IMR-90 (cell line): ENCODE data around the gene ZNF555. TPM values are rescaled to one million over a fixed set of nuclear protein-coding genes. Genes with fewer than 3 reads are reported as not detected.

Source experiments
- ATAC-seq: fragments of 200-7000 bp; cut with Tn5 transposase; 2 replicates; pipeline ENCODE4 v1.9.1; 2020; ENCODE audit warnings: low read depth, mild to moderate bottlenecking, moderate library complexity
- BruUV-seq: library from RNA; stranded (reverse); fragments of 400-500 nt; replicated peaks from 2 replicates; lab custom pipeline; 2021; lab: Mats Ljungman, UMichigan
- CTCF ChIA-PET: fragments of 300-600 bp; formaldehyde crosslinking; extraction: SDS; loops from one replicate; lab custom pipeline; 2021; ENCODE audit warnings: antibody characterized with exemption; lab: Yijun Ruan, JAX
- POLR2A ChIA-PET: fragments of 300-600 bp; sonication (Branson Sonifier 250); formaldehyde crosslinking; loops from one replicate; lab custom pipeline; 2022; ENCODE audit warnings: antibody characterized with exemption; ENCODE audit not compliant: unreplicated experiment; lab: Charles Lee
- DNase-seq: peaks from one replicate; pipeline ENCODE4 v3.0.0; 2013
- H2AFZ ChIP-seq: replicated peaks from 2 replicates; pipeline ENCODE3; 2013; ENCODE audit warnings: low read length, mild to moderate bottlenecking; ENCODE audit not compliant: poor library complexity
- H2AK5ac ChIP-seq: 2 replicates; pipeline ENCODE4 v1.6.1; 2013; ENCODE audit warnings: low read depth, low read length, inconsistent platforms
- H2AK9ac ChIP-seq: replicated peaks from 2 replicates; pipeline ENCODE3; 2013; ENCODE audit warnings: mild to moderate bottlenecking, low read depth, low read length, moderate library complexity; ENCODE audit not compliant: poor library complexity
- H2BK120ac ChIP-seq: 2 replicates; pipeline ENCODE4 v1.6.1; 2013; ENCODE audit warnings: low read depth, low read length, inconsistent platforms
- H2BK15ac ChIP-seq: 3 replicates; pipeline ENCODE4 v1.6.1; 2013; ENCODE audit warnings: low read depth, low read length, inconsistent platforms
- H2BK20ac ChIP-seq: 2 replicates; pipeline ENCODE4 v1.6.1; 2013; ENCODE audit warnings: low read depth, mild to moderate bottlenecking, inconsistent platforms, low read length, moderate library complexity
- H2BK5ac ChIP-seq: 2 replicates; pipeline ENCODE4 v1.6.1; 2013; ENCODE audit warnings: mild to moderate bottlenecking, low read depth, low read length, inconsistent platforms; ENCODE audit not compliant: poor library complexity, severe bottlenecking
- H3K14ac ChIP-seq: replicated peaks from 2 replicates; pipeline ENCODE4 v1.6.1; 2013; ENCODE audit warnings: low read depth, low read length, inconsistent platforms
- H3K18ac ChIP-seq: 2 replicates; pipeline ENCODE4 v1.6.1; 2013; ENCODE audit warnings: low read depth, low read length, control low read depth
- H3K23ac ChIP-seq: 2 replicates; pipeline ENCODE4 v1.6.1; 2013; ENCODE audit warnings: low read depth, low read length, inconsistent platforms
- H3K27ac ChIP-seq: 2 replicates; pipeline ENCODE4 v1.5.1; 2013; ENCODE audit warnings: mild to moderate bottlenecking, control low read depth, low read length; ENCODE audit not compliant: insufficient read depth
- H3K27me3 ChIP-seq: 2 replicates; pipeline ENCODE4 v1.6.1; 2013; ENCODE audit warnings: low read length; ENCODE audit not compliant: control insufficient read depth, insufficient read depth
- H3K36me3 ChIP-seq: 2 replicates; pipeline ENCODE4 v1.6.1; 2013; ENCODE audit warnings: low read length, mixed read lengths; ENCODE audit not compliant: control insufficient read depth, insufficient read depth
- H3K4ac ChIP-seq: 2 replicates; pipeline ENCODE4 v1.6.1; 2013; ENCODE audit warnings: low read depth, low read length, inconsistent platforms
- H3K4me1 ChIP-seq: 2 replicates; pipeline ENCODE4 v1.6.1; 2013; ENCODE audit warnings: low read length, mixed read lengths; ENCODE audit not compliant: control insufficient read depth, insufficient read depth
- H3K4me2 ChIP-seq: 2 replicates; pipeline ENCODE4 v1.6.1; 2013; ENCODE audit warnings: low read depth, mild to moderate bottlenecking, control low read depth, low read length, moderate library complexity
- H3K4me3 ChIP-seq: 2 replicates; pipeline ENCODE4 v1.5.1; 2013; ENCODE audit warnings: low read depth, mild to moderate bottlenecking, control low read depth, low read length, moderate library complexity; ENCODE audit not compliant: insufficient read depth
- H3K56ac ChIP-seq: 2 replicates; pipeline ENCODE4 v1.6.1; 2013; ENCODE audit warnings: low read length, inconsistent platforms; ENCODE audit not compliant: insufficient read depth; ENCODE audit errors: extremely low read depth
- H3K79me1 ChIP-seq, 2 experiments: 2 replicates each; pipeline ENCODE4 v1.6.1; 2013; ENCODE audit warnings: low read length in 2 of 2, inconsistent platforms in 1 of 2, low read depth in 1 of 2
- H3K9ac ChIP-seq: 2 replicates; pipeline ENCODE4 v1.6.1; 2013; ENCODE audit warnings: low read depth, low read length, control low read depth
- H3K9me1 ChIP-seq: 2 replicates; pipeline ENCODE4 v1.6.1; 2013; ENCODE audit warnings: low read length, inconsistent platforms; ENCODE audit not compliant: insufficient read depth
- H3K9me3 ChIP-seq: 2 replicates; pipeline ENCODE4 v1.6.1; 2013; ENCODE audit warnings: low read length; ENCODE audit not compliant: control insufficient read depth, insufficient read depth
- H4K20me1 ChIP-seq: 2 replicates; pipeline ENCODE4 v1.6.1; 2013; ENCODE audit warnings: low read length, inconsistent platforms; ENCODE audit not compliant: insufficient read depth
- H4K5ac ChIP-seq: 2 replicates; pipeline ENCODE4 v1.6.1; 2013; ENCODE audit warnings: mild to moderate bottlenecking, low read depth, low read length, control low read depth
- H4K8ac ChIP-seq, 2 experiments: 2 replicates each; pipeline ENCODE4 v1.6.1; 2013; ENCODE audit warnings: low read depth in 2 of 2, low read length in 2 of 2, control low read depth in 1 of 2, inconsistent platforms in 1 of 2
- H4K91ac ChIP-seq: 2 replicates; pipeline ENCODE4 v1.6.1; 2013; ENCODE audit warnings: low read depth, low read length, inconsistent platforms; ENCODE audit not compliant: insufficient read depth
- BHLHE40 ChIP-seq: fragments of 150-350 bp; IDR thresholded peaks from 2 replicates; pipeline ENCODE4 v1.6.1; 2016; ENCODE audit warnings: mild to moderate bottlenecking, low read depth, low read length
- CEBPB ChIP-seq: IDR thresholded peaks from 2 replicates; pipeline ENCODE4 v1.6.1; 2012; ENCODE audit warnings: low read depth, low read length, improper control_type of control experiment
- CHD1 ChIP-seq: IDR thresholded peaks from 2 replicates; pipeline ENCODE4 v1.6.1; 2012; ENCODE audit warnings: low read depth, low read length, improper control_type of control experiment
- CTCF ChIP-seq: conservative IDR thresholded peaks from 2 replicates; pipeline ENCODE4 v1.5.1; 2012; ENCODE audit warnings: mild to moderate bottlenecking, low read depth, low read length, improper control_type of control experiment
- ELK1 ChIP-seq: fragments of 150-350 bp; IDR thresholded peaks from 2 replicates; pipeline ENCODE4 v1.6.1; 2016; ENCODE audit warnings: low read depth, mild to moderate bottlenecking, low read length, moderate library complexity, borderline replicate concordance
- FOS ChIP-seq: fragments of 150-350 bp; IDR thresholded peaks from 2 replicates; pipeline ENCODE4 v1.6.1; 2016; ENCODE audit warnings: low read depth, low read length
- MAFK ChIP-seq: IDR thresholded peaks from 2 replicates; pipeline ENCODE4 v1.6.1; 2012; ENCODE audit warnings: low read depth, low read length, improper control_type of control experiment
- MAZ ChIP-seq: IDR thresholded peaks from 2 replicates; pipeline ENCODE4 v1.6.1; 2012; ENCODE audit warnings: low read depth, mild to moderate bottlenecking, low read length, improper control_type of control experiment, moderate library complexity, borderline replicate concordance
- MXI1 ChIP-seq: IDR thresholded peaks from 2 replicates; pipeline ENCODE4 v1.6.1; 2012; ENCODE audit warnings: low read depth, mild to moderate bottlenecking, low read length, moderate library complexity, borderline replicate concordance
- POLR2A ChIP-seq: IDR thresholded peaks from 2 replicates; pipeline ENCODE4 v1.6.1; 2012; ENCODE audit warnings: mild to moderate bottlenecking, low read depth, low read length
- RAD21 ChIP-seq: IDR thresholded peaks from 2 replicates; pipeline ENCODE4 v1.6.1; 2012; ENCODE audit warnings: low read length, improper control_type of control experiment
- RCOR1 ChIP-seq: IDR thresholded peaks from 2 replicates; pipeline ENCODE4 v1.6.1; 2012; ENCODE audit warnings: mild to moderate bottlenecking, low read length, improper control_type of control experiment; ENCODE audit not compliant: insufficient replicate concordance
- RFX5 ChIP-seq: IDR thresholded peaks from 2 replicates; pipeline ENCODE4 v1.8.0; 2012; ENCODE audit warnings: low read depth, mild to moderate bottlenecking, low read length, moderate library complexity
- SMC3 ChIP-seq: fragments of 150-350 bp; IDR thresholded peaks from 2 replicates; pipeline ENCODE4 v1.6.1; 2016; ENCODE audit warnings: low read depth, mild to moderate bottlenecking, antibody characterized with exemption, low read length, moderate library complexity
- WGBS, 2 experiments: methylation state at CpG; one replicate each; pipeline versions ENCODE4 v1.1.5 to v1.1.7; 2013; ENCODE audit warnings: missing lambda C conversion rate in 2 of 2; ENCODE audit not compliant: insufficient read length in 1 of 2; ENCODE audit errors: extremely low coverage in 2 of 2; 5-methylcytosine and 5-hydroxymethylcytosine counted together
- dilution Hi-C: fragments of 300-500 bp; cut with HindIII; formaldehyde crosslinking; loops from one replicate; pipeline ENCODE4 v1.14.3; 2018; ENCODE audit warnings: low sequenced_read_pairs; ENCODE audit not compliant: unreplicated experiment
- in situ Hi-C: fragments of 300-500 bp; cut with MboI; formaldehyde crosslinking; loops from 3 replicates; pipeline ENCODE4 v1.14.3; 2019; ENCODE audit warnings: low sequenced_read_pairs, inconsistent platforms, mixed read lengths
- intact Hi-C: fragments of 100-400 bp; cut with micrococcal nuclease; formaldehyde crosslinking; loops from 2 replicates; pipeline ENCODE4 v1.10.0; 2022
- polyA plus RNA-seq, 3 experiments: library from polyadenylated mRNA; depleted of rRNA; stranded (reverse); fragments of >200 nt; gene quantifications; 2 replicates each; pipeline ENCODE4 v1.2.3, GENCODE V29; 2012; ENCODE audit warnings: low replicate concordance in 1 of 3
- total RNA-seq: library from RNA; depleted of rRNA; stranded (reverse); fragments of >200 nt; gene quantifications from 2 replicates; pipeline ENCODE4 v1.2.3, GENCODE V29; 2012

Gene ZNF555
- total and polyA plus RNA-seq, 2 of the 4 experiments (the other 2 are of a cell fraction): 2.8 to 9.7 TPM

DNA sequence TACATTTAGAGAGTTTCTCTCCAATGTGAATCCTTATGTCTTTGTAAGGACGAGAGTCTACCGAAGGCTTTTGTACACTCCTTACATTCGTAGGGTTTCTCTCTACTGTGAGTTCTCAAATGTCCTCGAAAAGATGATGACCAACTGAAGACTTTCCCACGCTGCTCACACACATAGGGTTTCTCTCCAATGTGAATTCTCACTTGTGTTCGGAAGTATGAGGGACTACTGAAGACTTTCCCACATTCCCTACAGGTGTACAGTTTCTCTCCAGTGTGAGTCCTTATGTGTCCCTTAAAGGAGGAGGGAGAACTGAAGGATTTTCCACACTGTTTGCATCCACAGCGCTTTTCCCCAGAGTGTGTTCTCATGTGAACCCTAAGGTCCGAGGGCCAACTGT lies 55.4 kb downstream of the ZNF555 start:
- 0 out of 2 replicates have a peak, but pooled peaks cover 2% of the 10 kb centered on the region for H3K27me3 ChIP-seq
- H3K4me1 ChIP-seq: no peaks in the 10 kb centered on the region; the same call in 1 of the 2 replicates
- H3K27ac ChIP-seq: no peak overlapping the region
- no peak for ATAC-seq
- no peak overlapping the region for H4K91ac ChIP-seq
- no peak overlapping the region for H3K56ac ChIP-seq
- H4K20me1 ChIP-seq: no peaks in the 10 kb centered on the region
- no TSS peak for BruUV-seq
- H3K4ac ChIP-seq: no peak overlapping the region
- H2AFZ ChIP-seq: no peak overlapping the region
- ChIA-PET POLR2A (no interaction called here), CTCF (no interaction called here)
- peaks cover 5% of the 10 kb centered on the region for H3K9me3 ChIP-seq
- no peak overlapping the region for H2BK20ac ChIP-seq
- H3K4me2 ChIP-seq: no peak overlapping the region
- H3K23ac ChIP-seq: no peak overlapping the region
- H4K5ac ChIP-seq: no peak overlapping the region
- 82% methylated on average over 3 of the region's 8 CpGs; no CpG with 5 or more reads in 1 of the 2 experiments for WGBS, 2 experiments
- no peak overlapping the region for H3K4me3 ChIP-seq
- H3K9me1 ChIP-seq: no peaks in the 10 kb centered on the region
- H4K8ac ChIP-seq: no peak overlapping the region
- dilution Hi-C loops: no loop called here
- H3K14ac ChIP-seq: no peak overlapping the region
- DNase-seq: no peak
- in situ Hi-C loops: no loop called here
- H3K18ac ChIP-seq: no peak overlapping the region
- no peak overlapping the region for H2AK5ac ChIP-seq
- H3K36me3 ChIP-seq: no peaks in the 10 kb centered on the region
- H3K79me1 ChIP-seq: peaks cover under 1% of the 10 kb centered on the region in 2 experiments; a peak in 2 of 4 replicates
- no peak for TF ChIP-seq FOS
- no peak for TF ChIP-seq ELK1
- TF ChIP-seq SMC3: no peak
- TF ChIP-seq RCOR1: no peak
- no peak for TF ChIP-seq POLR2A
- no peak for TF ChIP-seq CEBPB
- no peak for TF ChIP-seq RFX5
- no peak for TF ChIP-seq BHLHE40
- no peak for TF ChIP-seq CTCF
- no peak for TF ChIP-seq CHD1
- TF ChIP-seq RAD21: no peak
- TF ChIP-seq MXI1: no peak
- no peak for TF ChIP-seq MAZ
- TF ChIP-seq MAFK: no peak
- no peak overlapping the region for H2BK5ac ChIP-seq
- H3K9ac ChIP-seq: no peak overlapping the region
- intact Hi-C loops: no loop called here
- H2AK9ac ChIP-seq: no peak overlapping the region
- H2BK120ac ChIP-seq: no peak overlapping the region
- H2BK15ac ChIP-seq: no peak overlapping the region
